Measurements from ENCODE around the gene SLC25A23. TPM values are rescaled to one million over a fixed set of nuclear protein-coding genes. Genes with fewer than 3 reads are reported as not detected.

The SLC25A23 gene
- total RNA-seq, 1 donor from 2014 or later, result 50.8 TPM

GRCh38 chr19:6500837-6501739 is 41.5 kb upstream of the SLC25A23 start:
- no peak for DNase-seq (ENCODE audit: extremely low spot score, unreplicated experiment)
- H3K4me3 Mint-ChIP-seq (ENCODE audit: unreplicated experiment), result peak overlapping the region; percentile 59
- no peak for TF ChIP-seq CTCF (IDR thresholded peaks at IDR 0.05)
- H3K27ac Mint-ChIP-seq (ENCODE audit: unreplicated experiment), result no peak overlapping the region
- peaks cover 33% of the 10 kb centered on the region for H3K27me3 Mint-ChIP-seq (ENCODE audit: unreplicated experiment)
- H3K9me3 Mint-ChIP-seq (ENCODE audit: unreplicated experiment), result no peaks in the 10 kb centered on the region
- peaks cover 5% of the 10 kb centered on the region for H3K4me1 Mint-ChIP-seq (ENCODE audit: unreplicated experiment)
- no peaks in the 10 kb centered on the region for H3K36me3 Mint-ChIP-seq (ENCODE audit: unreplicated experiment)

GRCh38 chr19:6499052-6499790 is 39.6 kb upstream of the SLC25A23 start:
- no peaks in the 10 kb centered on the region for H3K36me3 Mint-ChIP-seq (ENCODE audit: unreplicated experiment)
- no peak overlapping the region for H3K4me3 Mint-ChIP-seq (ENCODE audit: unreplicated experiment)

GRCh38 chr19:6498294-6499036 is 38.9 kb upstream of the SLC25A23 start:
- peaks cover 29% of the 10 kb centered on the region for H3K27me3 Mint-ChIP-seq (ENCODE audit: unreplicated experiment)
- no peaks in the 10 kb centered on the region for H3K36me3 Mint-ChIP-seq (ENCODE audit: unreplicated experiment)
- DNase-seq (ENCODE audit: extremely low spot score, unreplicated experiment), result no peak
- H3K9me3 Mint-ChIP-seq (ENCODE audit: unreplicated experiment), result no peaks in the 10 kb centered on the region
- no peak overlapping the region for H3K4me3 Mint-ChIP-seq (ENCODE audit: unreplicated experiment)
- H3K27ac Mint-ChIP-seq (ENCODE audit: unreplicated experiment), result no peak overlapping the region
- peaks cover 5% of the 10 kb centered on the region for H3K4me1 Mint-ChIP-seq (ENCODE audit: unreplicated experiment)
- TF ChIP-seq CTCF (IDR thresholded peaks at IDR 0.05), result no peak

More at GRCh38 chr19:6499052-6499790, 39.6 kb upstream of the SLC25A23 start:
- Mint-ChIP-seq H3K27ac (ENCODE audit: unreplicated experiment) (no peak overlapping the region), H3K9me3 (ENCODE audit: unreplicated experiment) (no peaks in the 10 kb centered on the region), H3K27me3 (ENCODE audit: unreplicated experiment) (peaks cover 33% of the 10 kb centered on the region), H3K4me1 (ENCODE audit: unreplicated experiment) (peaks cover 5% of the 10 kb centered on the region)
- DNase-seq (ENCODE audit: extremely low spot score, unreplicated experiment), result no peak
- TF ChIP-seq CTCF (IDR thresholded peaks at IDR 0.05), result no peak

GRCh38 chr19:6495947-6496346 is 36.4 kb upstream of the SLC25A23 start:
- H3K4me1 Mint-ChIP-seq (ENCODE audit: unreplicated experiment), result no peaks in the 10 kb centered on the region
- H3K27ac Mint-ChIP-seq (ENCODE audit: unreplicated experiment), result no peak overlapping the region
- peaks cover 15% of the 10 kb centered on the region for H3K27me3 Mint-ChIP-seq (ENCODE audit: unreplicated experiment)
- no peak overlapping the region for H3K4me3 Mint-ChIP-seq (ENCODE audit: unreplicated experiment)
- no peak for DNase-seq (ENCODE audit: extremely low spot score, unreplicated experiment)
- peaks cover 5% of the 10 kb centered on the region for H3K9me3 Mint-ChIP-seq (ENCODE audit: unreplicated experiment)
- TF ChIP-seq CTCF (IDR thresholded peaks at IDR 0.05), result no peak
- no peaks in the 10 kb centered on the region for H3K36me3 Mint-ChIP-seq (ENCODE audit: unreplicated experiment)
